Osteoblast (primary cell): Measurements from ENCODE around the gene FSIP2. TPM values are rescaled to one million over a fixed set of nuclear protein-coding genes. Genes with fewer than 3 reads are reported as not detected.

ENCODE experiments used
- DNase-seq: peaks from one replicate; pipeline ENCODE4 v3.0.0; 2011; ENCODE audit warnings: low spot score, mixed read lengths; ENCODE audit not compliant: insufficient read length; ENCODE audit errors: missing footprints
- H2AFZ ChIP-seq: 2 replicates; pipeline ENCODE4 v1.6.0; 2011; ENCODE audit warnings: mild to moderate bottlenecking, low read length
- H3K27ac ChIP-seq: 2 replicates; pipeline ENCODE4 v1.5.1; 2011; ENCODE audit warnings: mild to moderate bottlenecking, low read depth, low read length, moderate library complexity
- H3K27me3 ChIP-seq: 2 replicates; pipeline ENCODE4 v1.6.0; 2012; ENCODE audit warnings: mild to moderate bottlenecking, control low read depth, inconsistent platforms, low read length, moderate library complexity; ENCODE audit not compliant: insufficient read depth
- H3K36me3 ChIP-seq: 2 replicates; pipeline ENCODE4 v1.5.1; 2011; ENCODE audit warnings: mild to moderate bottlenecking, low read length, control low read depth, moderate library complexity; ENCODE audit not compliant: insufficient read depth
- H3K4me1 ChIP-seq: 2 replicates; pipeline ENCODE4 v1.5.1; 2011; ENCODE audit warnings: mild to moderate bottlenecking, low read length, control low read depth, moderate library complexity; ENCODE audit not compliant: insufficient read depth
- H3K4me2 ChIP-seq: 2 replicates; pipeline ENCODE4 v1.6.0; 2011; ENCODE audit warnings: mild to moderate bottlenecking, low read length; ENCODE audit not compliant: insufficient read depth
- H3K4me3 ChIP-seq: fragments of 200-600 bp; sonication (generic); 3 replicates; pipeline ENCODE4 v1.5.1; 2012; ENCODE audit warnings: mild to moderate bottlenecking, low read length, inconsistent platforms; ENCODE audit not compliant: insufficient read depth
- H3K79me2 ChIP-seq: 2 replicates; pipeline ENCODE4 v1.6.0; 2012; ENCODE audit warnings: mild to moderate bottlenecking, low read length, control low read depth, inconsistent platforms; ENCODE audit not compliant: insufficient read depth
- H3K9me3 ChIP-seq: 2 replicates; pipeline ENCODE4 v1.5.1; 2011; ENCODE audit warnings: low read depth, low read length, control low read depth
- H4K20me1 ChIP-seq: 2 replicates; pipeline ENCODE4 v1.6.0; 2012; ENCODE audit warnings: mild to moderate bottlenecking, low read length, control low read depth; ENCODE audit not compliant: insufficient read depth
- total RNA-seq: library from RNA; depleted of rRNA; stranded (reverse); fragments of >200 nt; gene quantifications from 2 replicates; pipeline ENCODE4 v1.2.3, GENCODE V29; 2012
- TF ChIP-seq, protein P1 (sequence below): IDR thresholded peaks from 2 replicates; pipeline ENCODE4 v1.5.1; 2011; ENCODE audit warnings: mild to moderate bottlenecking, low read depth, low read length, moderate library complexity; ENCODE audit errors: extremely low read depth

Gene FSIP2
- total RNA-seq, 1 donor: under 0.01 TPM

DNA sequence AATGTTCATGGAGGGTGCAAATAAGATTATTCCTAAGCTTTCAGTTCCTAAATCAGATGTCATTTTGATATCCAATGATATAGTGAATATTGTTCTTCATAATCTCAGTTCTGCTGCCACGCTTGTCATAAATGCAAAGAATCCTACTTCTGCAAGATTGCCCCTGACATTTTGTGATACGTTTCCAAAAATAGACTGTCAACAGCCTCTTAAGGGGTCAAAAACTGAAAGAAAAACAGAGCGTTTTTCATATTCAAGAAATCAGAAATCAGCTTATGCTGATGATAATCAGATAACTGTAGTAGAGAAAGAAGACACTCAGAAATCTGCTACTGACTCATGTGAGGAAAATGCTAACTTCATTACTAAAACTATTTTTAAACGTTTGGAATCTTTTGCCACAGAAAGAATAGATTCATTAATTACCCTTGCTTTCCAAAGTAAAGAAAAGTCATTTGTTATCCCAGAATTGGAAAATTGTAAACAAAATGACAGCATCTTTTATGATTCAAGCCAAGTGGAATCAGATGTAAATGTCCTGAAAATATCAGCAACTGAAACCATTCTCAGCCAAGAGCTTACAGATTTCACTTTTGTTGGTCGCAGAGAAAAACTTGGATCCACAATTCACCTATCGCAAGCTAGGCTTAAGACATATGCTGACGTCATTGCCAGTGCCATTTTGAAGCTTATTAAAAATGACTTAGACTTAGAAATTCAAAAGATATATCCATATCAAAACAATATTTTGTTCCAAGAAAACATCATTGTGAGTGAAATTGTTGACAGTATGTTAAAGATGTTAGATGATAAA is 55.1 kb downstream of the FSIP2 start:
- no peaks in the 10 kb centered on the region for H3K9me3 ChIP-seq
- H4K20me1 ChIP-seq: no peaks in the 10 kb centered on the region
- no peaks in the 10 kb centered on the region for H3K27me3 ChIP-seq
- H3K4me1 ChIP-seq: no peaks in the 10 kb centered on the region
- no peak overlapping the region for H3K4me2 ChIP-seq
- H3K79me2 ChIP-seq: no peaks in the 10 kb centered on the region
- no peak overlapping the region for H3K27ac ChIP-seq
- H3K4me3 ChIP-seq: no peak overlapping the region
- no peak for DNase-seq
- no peaks in the 10 kb centered on the region for H3K36me3 ChIP-seq
- H2AFZ ChIP-seq: no peak overlapping the region
- TF ChIP-seq, protein P1, sequence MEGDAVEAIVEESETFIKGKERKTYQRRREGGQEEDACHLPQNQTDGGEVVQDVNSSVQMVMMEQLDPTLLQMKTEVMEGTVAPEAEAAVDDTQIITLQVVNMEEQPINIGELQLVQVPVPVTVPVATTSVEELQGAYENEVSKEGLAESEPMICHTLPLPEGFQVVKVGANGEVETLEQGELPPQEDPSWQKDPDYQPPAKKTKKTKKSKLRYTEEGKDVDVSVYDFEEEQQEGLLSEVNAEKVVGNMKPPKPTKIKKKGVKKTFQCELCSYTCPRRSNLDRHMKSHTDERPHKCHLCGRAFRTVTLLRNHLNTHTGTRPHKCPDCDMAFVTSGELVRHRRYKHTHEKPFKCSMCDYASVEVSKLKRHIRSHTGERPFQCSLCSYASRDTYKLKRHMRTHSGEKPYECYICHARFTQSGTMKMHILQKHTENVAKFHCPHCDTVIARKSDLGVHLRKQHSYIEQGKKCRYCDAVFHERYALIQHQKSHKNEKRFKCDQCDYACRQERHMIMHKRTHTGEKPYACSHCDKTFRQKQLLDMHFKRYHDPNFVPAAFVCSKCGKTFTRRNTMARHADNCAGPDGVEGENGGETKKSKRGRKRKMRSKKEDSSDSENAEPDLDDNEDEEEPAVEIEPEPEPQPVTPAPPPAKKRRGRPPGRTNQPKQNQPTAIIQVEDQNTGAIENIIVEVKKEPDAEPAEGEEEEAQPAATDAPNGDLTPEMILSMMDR: no peak

DNA sequence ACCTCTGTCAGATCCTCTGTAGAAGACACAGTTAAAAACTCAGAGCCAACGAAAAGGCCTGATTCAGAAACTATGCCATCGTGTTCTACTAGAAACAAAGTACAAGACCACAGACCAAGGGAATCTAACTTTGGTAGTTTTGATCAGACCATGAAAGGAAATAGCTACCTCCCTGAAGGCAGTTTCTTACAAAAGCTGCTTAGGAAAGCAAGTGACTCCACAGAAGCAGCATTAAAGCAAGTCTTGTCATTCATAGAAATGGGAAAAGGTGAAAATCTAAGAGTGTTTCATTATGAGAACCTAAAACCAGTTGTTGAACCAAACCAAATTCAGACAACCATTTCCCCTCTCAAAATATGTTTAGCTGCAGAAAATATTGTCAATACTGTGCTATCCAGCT is 58.2 kb downstream of the FSIP2 start:
- TF ChIP-seq, protein P1: no peak
- Histone ChIP-seq H3K9me3 (no peaks in the 10 kb centered on the region), H3K4me1 (no peaks in the 10 kb centered on the region), H4K20me1 (no peaks in the 10 kb centered on the region), H3K4me2 (no peak overlapping the region), H3K79me2 (no peaks in the 10 kb centered on the region), H3K4me3 (no peak overlapping the region), H3K36me3 (no peaks in the 10 kb centered on the region), H3K27me3 (no peaks in the 10 kb centered on the region), H3K27ac (no peak overlapping the region), H2AFZ (no peak overlapping the region)
- no peak for DNase-seq

DNA sequence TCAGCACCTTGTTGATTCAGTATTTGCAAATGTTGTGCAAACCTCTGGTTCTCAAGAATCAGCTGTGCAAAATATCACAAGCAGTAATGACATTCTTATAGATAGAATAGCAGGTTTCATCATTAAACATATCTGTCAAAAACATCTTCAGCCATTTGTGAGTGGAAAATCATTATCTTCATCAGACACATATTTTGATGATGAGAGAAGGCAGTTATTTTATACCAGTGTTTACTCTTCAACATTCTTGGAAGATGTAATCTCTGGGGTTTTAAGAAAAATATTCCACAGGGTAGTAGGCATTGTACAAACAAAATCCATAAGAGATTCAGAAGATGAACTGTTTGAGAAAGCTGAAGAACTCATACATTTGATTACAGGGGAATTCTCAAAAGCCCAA is 64.3 kb downstream of the FSIP2 start:
- DNase-seq: no peak
- H3K36me3 ChIP-seq: no peaks in the 10 kb centered on the region
- no peak overlapping the region for H2AFZ ChIP-seq
- H3K4me2 ChIP-seq: no peak overlapping the region
- H3K79me2 ChIP-seq: no peaks in the 10 kb centered on the region
- H3K27ac ChIP-seq: no peak overlapping the region
- H3K4me3 ChIP-seq: no peak overlapping the region
- TF ChIP-seq, protein P1: no peak
- no peaks in the 10 kb centered on the region for H3K4me1 ChIP-seq
- H4K20me1 ChIP-seq: no peaks in the 10 kb centered on the region
- H3K9me3 ChIP-seq: no peaks in the 10 kb centered on the region
- H3K27me3 ChIP-seq: no peaks in the 10 kb centered on the region

DNA sequence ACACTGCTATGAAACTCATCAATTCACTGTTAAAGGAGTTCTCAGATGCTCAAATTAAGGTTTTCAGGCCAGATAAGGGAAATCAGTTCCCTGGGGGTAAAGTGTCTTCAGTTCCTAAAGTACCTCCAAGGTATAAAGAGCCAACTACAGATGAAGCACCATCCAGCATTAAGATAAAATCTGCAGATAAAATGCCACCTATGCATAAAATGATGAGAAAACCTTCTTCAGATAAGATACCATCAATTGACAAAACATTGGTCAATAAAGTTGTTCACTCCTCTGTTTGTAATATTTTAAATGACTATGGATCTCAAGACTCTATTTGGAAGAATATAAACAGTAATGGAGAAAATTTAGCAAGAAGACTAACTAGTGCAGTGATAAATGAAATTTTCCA is 68.2 kb downstream of the FSIP2 start:
- no peaks in the 10 kb centered on the region for H3K4me1 ChIP-seq
- no peak overlapping the region for H3K4me2 ChIP-seq
- no peaks in the 10 kb centered on the region for H3K9me3 ChIP-seq
- no peaks in the 10 kb centered on the region for H4K20me1 ChIP-seq
- H2AFZ ChIP-seq: no peak overlapping the region
- DNase-seq: no peak
- no peak overlapping the region for H3K4me3 ChIP-seq
- no peaks in the 10 kb centered on the region for H3K27me3 ChIP-seq
- TF ChIP-seq, protein P1: no peak
- H3K27ac ChIP-seq: no peak overlapping the region
- no peaks in the 10 kb centered on the region for H3K36me3 ChIP-seq
- H3K79me2 ChIP-seq: no peaks in the 10 kb centered on the region
